NT2/D1 (cell line): Measurements from ENCODE around the gene ELL2.

Experiments
- DNase-seq: peaks from one replicate; pipeline ENCODE4 v3.0.0-alpha.2; 2011; ENCODE audit warnings: low read depth, low spot score
- H3K27me3 ChIP-seq: 2 replicates; pipeline ENCODE4 v1.6.0; 2011; ENCODE audit warnings: mild to moderate bottlenecking; ENCODE audit not compliant: insufficient read length, insufficient read depth
- H3K36me3 ChIP-seq: 2 replicates; pipeline ENCODE4 v1.6.1; 2011; ENCODE audit warnings: mild to moderate bottlenecking, low read length, mixed read lengths; ENCODE audit not compliant: insufficient read depth, insufficient read length
- H3K4me1 ChIP-seq: 2 replicates; pipeline ENCODE4 v1.5.1; 2011; ENCODE audit not compliant: insufficient read depth, insufficient read length
- H3K4me3 ChIP-seq: 2 replicates; pipeline ENCODE4 v1.5.1; 2011; ENCODE audit warnings: low read depth; ENCODE audit not compliant: insufficient read length
- H3K9ac ChIP-seq: 2 replicates; pipeline ENCODE4 v1.6.0; 2011; ENCODE audit warnings: low read depth; ENCODE audit not compliant: insufficient read length
- H3K9me3 ChIP-seq: 2 replicates; pipeline ENCODE4 v1.5.1; 2011; ENCODE audit warnings: mild to moderate bottlenecking, low read length; ENCODE audit not compliant: insufficient read depth
- SUZ12 ChIP-seq: IDR thresholded peaks from 2 replicates; pipeline ENCODE4 v1.6.1; 2011; ENCODE audit not compliant: insufficient read length, insufficient read depth; ENCODE audit errors: extremely low read depth
- YY1 ChIP-seq: IDR thresholded peaks from 2 replicates; pipeline ENCODE4 v1.6.1; 2011; ENCODE audit not compliant: insufficient read length, insufficient read depth
- ZNF274 ChIP-seq: IDR thresholded peaks from 2 replicates; pipeline ENCODE4 v1.6.1; 2011; ENCODE audit warnings: mild to moderate bottlenecking, low read depth, low read length

The ELL2 gene

DNA sequence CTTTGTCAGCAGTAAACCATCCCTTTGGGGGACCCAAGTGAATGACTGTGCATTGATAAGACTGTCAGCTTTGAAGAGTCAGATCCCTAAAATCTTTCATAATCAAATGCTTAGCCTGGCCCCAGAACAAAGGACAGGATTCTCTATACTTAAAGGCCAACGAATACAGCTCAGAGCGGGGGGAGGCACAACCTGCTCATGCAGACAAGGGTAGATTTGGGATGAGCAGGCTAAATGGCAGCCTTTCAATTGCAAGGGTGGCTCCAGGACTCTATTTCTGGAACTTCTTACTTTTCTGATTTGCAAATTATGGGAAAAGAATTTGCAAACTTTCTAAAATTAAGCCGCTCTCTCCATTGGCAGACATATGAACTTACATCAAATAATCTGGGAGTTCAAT, 66.4 kb downstream of the ELL2 start:
- DNase-seq, result peak; percentile 52
- Histone ChIP-seq H3K4me1 (no peaks in the 10 kb centered on the region), H3K9ac (no peak overlapping the region), H3K36me3 (peaks cover 26% of the 10 kb centered on the region), H3K4me3 (no peak overlapping the region), H3K9me3 (no peaks in the 10 kb centered on the region), H3K27me3 (no peaks in the 10 kb centered on the region)
- TF ChIP-seq SUZ12 (no peak), ZNF274 (no peak), YY1 (no peak)

DNA sequence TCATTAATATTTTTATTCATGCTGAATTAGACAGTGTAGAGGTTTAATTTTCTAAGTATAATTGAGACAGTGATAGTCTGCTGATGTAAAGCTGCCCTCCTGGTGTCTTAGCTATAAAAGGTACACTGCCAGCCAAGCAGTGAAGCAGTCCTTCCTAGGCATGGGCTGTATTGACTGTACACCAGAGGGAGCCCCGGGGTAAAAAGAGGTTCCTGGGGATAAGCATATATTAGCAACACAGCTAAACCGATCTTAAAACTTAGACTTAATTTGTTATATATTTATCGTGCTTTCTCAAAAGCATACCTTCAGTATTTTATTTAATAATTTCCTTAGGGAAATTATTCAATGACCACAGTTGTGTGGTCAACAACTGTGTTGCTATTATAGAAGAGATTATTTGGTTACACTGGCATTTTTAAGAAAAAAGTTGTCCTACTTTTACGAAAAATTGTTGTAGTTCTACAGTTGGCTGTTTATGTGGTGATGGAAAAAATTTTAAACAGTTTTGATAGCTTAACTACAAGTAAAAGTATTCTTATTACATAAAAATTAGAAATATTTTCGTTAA, 68.8 kb downstream of the ELL2 start:
- Histone ChIP-seq H3K36me3 (peaks cover 17% of the 10 kb centered on the region), H3K9ac (no peak overlapping the region), H3K4me1 (no peaks in the 10 kb centered on the region), H3K9me3 (no peaks in the 10 kb centered on the region), H3K4me3 (no peak overlapping the region), H3K27me3 (no peaks in the 10 kb centered on the region)
- TF ChIP-seq ZNF274, result no peak
- no peak for TF ChIP-seq SUZ12
- TF ChIP-seq YY1, result no peak
- DNase-seq, result no peak

DNA sequence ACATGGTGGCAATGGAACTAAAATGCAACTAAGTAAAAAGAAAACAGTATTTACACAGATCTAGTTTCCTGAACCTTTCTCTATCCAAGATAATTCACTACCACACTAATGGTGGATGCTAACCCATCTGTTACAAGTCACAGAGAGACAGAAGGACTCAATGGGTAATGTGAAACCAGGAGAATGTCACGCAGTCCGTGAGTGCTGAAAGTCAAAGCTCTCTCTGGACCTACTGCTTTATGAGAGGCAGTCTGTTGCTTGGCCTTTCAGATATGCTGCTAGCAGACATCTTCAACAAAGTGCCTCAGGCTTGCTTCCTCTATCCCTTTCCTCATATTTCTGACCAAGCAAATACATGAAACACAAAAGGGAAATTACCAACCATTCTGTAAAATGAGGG, 70.2 kb downstream of the ELL2 start:
- Histone ChIP-seq H3K36me3 (peaks cover 17% of the 10 kb centered on the region), H3K9me3 (no peaks in the 10 kb centered on the region), H3K27me3 (no peaks in the 10 kb centered on the region), H3K4me1 (no peaks in the 10 kb centered on the region), H3K4me3 (no peak overlapping the region), H3K9ac (no peak overlapping the region)
- DNase-seq, result no peak
- TF ChIP-seq YY1, result no peak
- TF ChIP-seq SUZ12, result no peak
- TF ChIP-seq ZNF274, result no peak

DNA sequence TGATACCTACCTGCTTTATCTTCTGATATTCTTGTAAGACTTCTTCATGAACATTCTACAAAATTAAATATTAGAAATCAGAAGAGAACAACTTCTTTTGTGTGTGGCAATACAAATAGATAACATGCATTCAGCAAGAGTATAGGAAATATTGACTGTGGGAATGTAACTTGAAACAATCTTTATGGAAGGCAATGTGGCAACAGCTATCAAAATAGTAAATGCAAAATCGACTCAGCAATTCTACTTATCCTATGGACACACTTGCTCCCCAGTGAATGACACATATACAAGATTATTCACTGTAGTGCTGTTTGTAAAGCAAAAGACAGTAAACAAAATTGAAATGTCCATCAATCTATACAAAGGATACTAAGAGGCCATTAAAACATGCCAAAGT, 72.6 kb downstream of the ELL2 start:
- Histone ChIP-seq H3K4me3 (no peak overlapping the region), H3K9ac (no peak overlapping the region), H3K27me3 (no peaks in the 10 kb centered on the region), H3K4me1 (no peaks in the 10 kb centered on the region), H3K36me3 (peaks cover 14% of the 10 kb centered on the region), H3K9me3 (no peaks in the 10 kb centered on the region)
- no peak for DNase-seq
- TF ChIP-seq SUZ12 (no peak), YY1 (no peak), ZNF274 (no peak)

DNA sequence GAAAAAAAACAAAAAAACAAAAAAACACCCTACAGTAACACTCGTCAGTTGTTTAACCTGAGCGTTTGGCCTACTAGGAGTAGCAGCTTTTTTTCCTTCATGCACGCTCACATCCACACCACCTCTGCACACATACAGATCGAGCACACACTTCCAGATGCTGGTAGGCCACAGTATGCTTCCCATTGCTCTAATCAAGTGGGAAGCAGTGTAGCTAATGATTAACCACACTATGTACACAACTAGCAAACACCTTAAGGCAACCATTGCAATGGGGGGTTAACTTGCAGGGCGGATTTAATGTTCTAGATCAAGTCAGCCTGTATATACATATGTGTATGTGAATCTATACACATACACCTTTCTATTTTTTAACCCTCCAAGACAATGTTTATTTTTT, 73.7 kb downstream of the ELL2 start:
- Histone ChIP-seq H3K9ac (no peak overlapping the region), H3K27me3 (no peaks in the 10 kb centered on the region), H3K36me3 (peaks cover 12% of the 10 kb centered on the region), H3K4me1 (no peaks in the 10 kb centered on the region), H3K4me3 (no peak overlapping the region), H3K9me3 (no peaks in the 10 kb centered on the region)
- DNase-seq, result no peak
- TF ChIP-seq YY1 (no peak), ZNF274 (no peak), SUZ12 (no peak)

DNA sequence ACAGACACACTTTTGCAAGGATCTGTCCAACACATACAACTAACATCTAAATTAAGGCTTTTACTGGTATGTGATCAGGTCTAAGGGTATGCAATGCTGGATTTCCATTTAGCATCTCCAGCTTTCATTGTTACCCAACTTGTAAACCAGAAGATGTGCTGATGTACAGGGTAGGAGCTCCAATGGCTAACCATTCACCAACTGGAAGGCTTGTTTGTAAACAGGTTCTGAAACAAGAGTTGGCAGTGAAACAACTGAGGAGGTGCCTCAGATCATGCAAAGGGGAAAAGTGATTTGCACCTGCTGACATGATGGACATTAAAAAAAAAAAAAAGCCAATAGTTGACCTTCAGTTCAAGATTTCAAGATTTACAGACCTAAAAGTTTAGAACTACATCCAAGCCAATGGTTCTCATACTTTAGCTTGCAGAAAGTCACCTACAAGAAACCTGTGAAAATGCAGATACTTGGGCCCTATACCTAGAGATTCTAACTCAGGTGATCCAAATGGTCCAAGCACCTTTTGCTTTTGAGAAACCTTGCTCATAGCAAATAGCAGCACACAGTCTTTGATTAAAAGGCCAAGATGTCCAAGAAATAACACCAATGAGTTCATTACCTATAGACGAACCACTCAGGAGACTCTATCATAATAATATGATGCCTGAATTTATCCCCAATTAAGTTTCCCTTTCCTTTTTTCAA, 75.2 kb downstream of the ELL2 start:
- Histone ChIP-seq H3K9me3 (no peaks in the 10 kb centered on the region), H3K27me3 (no peaks in the 10 kb centered on the region), H3K9ac (no peak overlapping the region), H3K4me3 (no peak overlapping the region), H3K4me1 (no peaks in the 10 kb centered on the region), H3K36me3 (peaks cover 10% of the 10 kb centered on the region)
- no peak for TF ChIP-seq YY1
- no peak for TF ChIP-seq SUZ12
- TF ChIP-seq ZNF274, result no peak
- no peak for DNase-seq

DNA sequence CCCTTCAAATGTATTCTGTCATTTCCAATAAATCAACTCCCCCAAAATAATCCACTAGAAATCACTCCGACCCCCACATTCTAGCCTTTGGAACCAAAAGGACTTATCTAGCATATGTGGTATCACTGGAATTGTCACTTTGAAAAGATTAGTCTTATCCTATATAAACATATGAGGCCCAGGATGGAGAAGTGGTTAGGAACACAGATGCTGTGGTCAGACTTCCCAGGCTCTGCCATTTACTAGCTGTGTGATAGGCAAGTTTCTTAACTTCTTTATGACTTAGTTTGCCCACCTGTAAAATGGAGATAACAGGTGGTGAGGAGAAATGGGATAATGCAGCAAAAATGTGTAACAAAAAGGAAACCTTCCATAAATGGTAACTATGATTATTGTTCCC, 77.1 kb downstream of the ELL2 start:
- no peak overlapping the region for H3K4me3 ChIP-seq
- no peaks in the 10 kb centered on the region for H3K27me3 ChIP-seq
- no peaks in the 10 kb centered on the region for H3K9me3 ChIP-seq
- no peak overlapping the region for H3K9ac ChIP-seq
- TF ChIP-seq SUZ12, result no peak
- no peak for TF ChIP-seq YY1
- TF ChIP-seq ZNF274, result no peak
- no peaks in the 10 kb centered on the region for H3K36me3 ChIP-seq
- no peak for DNase-seq
- H3K4me1 ChIP-seq, result no peaks in the 10 kb centered on the region
